ENCODE measurements around the gene HDAC5.
"Not testable (repeated sequence)": the region's sequence is repeated elsewhere in the genome, so short reads cannot be mapped to it uniquely, and the experiment has no call there.

The HDAC5 gene

GRCh38 chr17:44110823-44111633 is 12.4 kb downstream of the HDAC5 start:
- peak; percentile 83 for DNase-seq

DNA sequence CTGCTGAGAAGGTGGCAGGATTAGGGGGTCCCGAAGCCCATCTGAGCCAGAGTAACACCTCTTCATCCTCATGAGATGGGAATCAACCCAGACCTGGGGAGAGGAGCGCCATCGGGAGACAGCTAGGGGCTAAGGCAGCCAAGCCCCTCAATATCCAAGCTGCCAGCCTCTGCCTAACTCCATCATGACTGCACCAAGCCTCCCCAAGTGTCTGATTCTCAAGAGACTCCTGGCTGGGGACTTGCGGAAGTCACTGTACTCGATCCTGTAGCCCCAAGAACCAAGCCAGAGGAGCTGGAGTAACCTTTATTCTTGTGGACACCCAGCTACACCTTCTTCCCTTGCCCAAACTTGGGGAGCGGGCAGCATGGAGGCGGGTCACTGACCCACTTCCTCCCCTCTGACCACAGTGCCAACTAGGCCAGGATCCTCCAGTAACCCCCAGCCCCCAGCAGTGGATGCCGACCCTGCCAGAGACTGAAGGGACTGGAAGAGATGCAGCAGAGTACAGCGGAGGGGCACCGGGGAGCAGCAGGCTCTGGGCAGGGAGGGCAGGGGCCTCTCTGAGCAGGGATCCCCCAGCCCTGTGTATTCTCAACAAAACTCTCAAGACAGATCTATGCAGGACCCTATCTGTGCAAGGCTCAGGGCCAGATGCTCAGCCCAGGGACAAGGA is 13.3 kb downstream of the HDAC5 start:
- no peak for DNase-seq

DNA sequence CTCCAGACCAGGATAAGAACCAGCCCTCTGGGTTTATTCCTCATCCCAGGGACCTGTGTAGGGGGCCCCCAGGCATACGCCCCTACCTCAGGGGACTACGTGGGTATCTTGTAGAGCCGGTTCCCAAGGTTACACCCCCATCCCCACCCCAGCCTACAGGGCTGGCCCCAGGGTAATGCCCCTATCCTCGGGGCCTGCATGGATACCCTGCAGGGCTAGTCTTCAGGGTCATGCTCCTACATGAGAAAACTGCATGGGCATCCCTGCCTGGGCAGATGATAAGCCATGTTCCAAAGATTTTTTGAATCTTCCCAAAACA is 14.2 kb downstream of the HDAC5 start:
- no peak for DNase-seq

DNA sequence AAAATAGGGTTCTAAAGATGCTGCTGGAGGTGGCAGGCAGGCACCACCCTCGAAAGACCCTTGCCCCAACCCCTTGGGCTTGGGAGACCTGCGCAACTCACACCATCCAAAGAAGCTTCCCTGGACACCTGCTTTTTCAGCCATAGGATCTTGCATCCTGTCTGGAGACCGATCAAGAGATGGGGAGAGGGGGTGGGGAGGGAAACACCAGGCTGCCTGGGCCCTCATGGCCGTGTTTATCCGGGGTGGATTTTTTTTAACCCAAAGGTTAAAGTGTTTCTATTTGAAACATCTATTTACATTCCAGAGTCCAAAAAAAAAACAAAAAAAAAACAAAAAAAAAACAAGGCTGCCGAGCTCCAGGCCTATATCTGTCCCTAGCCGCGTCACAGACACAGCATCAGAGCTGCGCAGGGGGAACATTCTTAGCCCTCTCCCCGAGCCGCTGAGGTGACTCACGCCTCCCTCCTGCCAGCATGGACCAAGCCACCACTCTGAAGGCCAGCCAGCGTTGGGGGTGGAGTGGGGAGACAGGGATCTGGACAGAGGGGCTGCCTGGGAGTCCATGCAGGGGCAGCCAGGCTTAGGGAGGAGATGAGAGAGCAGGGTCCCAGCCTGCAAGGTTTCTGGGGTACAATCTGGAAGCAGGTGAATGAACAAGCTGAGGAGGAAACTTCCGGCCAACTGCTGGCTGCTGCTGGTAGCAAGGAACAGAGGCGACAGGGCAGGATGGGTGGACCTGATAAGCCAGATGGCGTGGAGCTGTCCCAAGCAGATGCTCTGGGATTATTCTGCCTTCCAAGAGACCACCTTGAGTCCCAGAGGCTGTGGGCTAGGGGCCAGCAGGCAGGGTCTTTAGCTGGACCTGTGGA is 14.8 kb downstream of the HDAC5 start:
- DNase-seq = no peak

DNA sequence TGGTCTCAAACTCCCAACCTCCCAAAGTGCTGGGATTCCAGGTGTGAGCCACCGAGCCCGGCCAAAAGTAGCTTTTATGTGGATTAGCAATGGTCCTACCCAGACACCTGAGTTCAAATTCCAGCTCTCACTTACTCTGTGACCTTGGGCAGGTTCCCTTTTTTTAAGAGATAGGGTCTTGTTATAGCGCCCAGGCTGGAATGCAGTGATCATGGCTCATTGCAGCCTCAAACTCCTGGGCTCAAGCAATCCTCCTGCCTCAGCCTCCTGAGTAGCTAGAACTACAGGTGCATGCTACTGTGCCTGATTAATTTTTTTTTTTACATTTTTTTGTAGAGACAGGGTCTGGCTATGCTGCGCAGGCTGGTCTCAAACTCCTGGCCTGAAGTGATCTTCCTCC is 16.6 kb downstream of the HDAC5 start:
- DNase-seq = no peak

GRCh38 chr17:44105941-44106340 is 17.5 kb downstream of the HDAC5 start:
- DNase-seq = no peak

- DNase-seq = no peak
Observed at GRCh38 chr17:44105483-44105882, 18.0 kb downstream of the HDAC5 start.

- no peak for DNase-seq
Observed at GRCh38 chr17:44102849-44103622, 20.4 kb downstream of the HDAC5 start.

DNA sequence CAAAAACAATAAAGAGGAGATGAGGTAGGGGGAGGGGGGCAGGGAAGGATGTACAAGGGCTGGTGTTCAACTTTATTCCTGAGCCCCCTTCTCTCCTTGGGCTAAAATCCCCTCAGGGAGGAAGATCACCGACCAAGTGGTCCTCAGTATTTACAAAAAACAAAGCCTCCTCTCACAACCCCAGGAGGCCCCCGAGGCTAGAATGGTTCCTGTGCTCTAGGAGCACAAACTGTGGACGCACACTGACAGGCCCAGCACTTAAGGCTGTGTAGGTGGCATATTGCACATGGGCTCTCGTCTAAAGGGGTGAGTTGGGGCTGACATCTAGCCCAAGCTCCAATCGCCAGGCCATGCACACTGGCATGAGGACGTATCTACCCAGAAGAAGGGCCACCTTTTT is 21.6 kb downstream of the HDAC5 start:
- not testable (repeated sequence) for DNase-seq

GRCh38 chr17:44097110-44097958 is 26.1 kb downstream of the HDAC5 start:
- DNase-seq = no peak

DNA sequence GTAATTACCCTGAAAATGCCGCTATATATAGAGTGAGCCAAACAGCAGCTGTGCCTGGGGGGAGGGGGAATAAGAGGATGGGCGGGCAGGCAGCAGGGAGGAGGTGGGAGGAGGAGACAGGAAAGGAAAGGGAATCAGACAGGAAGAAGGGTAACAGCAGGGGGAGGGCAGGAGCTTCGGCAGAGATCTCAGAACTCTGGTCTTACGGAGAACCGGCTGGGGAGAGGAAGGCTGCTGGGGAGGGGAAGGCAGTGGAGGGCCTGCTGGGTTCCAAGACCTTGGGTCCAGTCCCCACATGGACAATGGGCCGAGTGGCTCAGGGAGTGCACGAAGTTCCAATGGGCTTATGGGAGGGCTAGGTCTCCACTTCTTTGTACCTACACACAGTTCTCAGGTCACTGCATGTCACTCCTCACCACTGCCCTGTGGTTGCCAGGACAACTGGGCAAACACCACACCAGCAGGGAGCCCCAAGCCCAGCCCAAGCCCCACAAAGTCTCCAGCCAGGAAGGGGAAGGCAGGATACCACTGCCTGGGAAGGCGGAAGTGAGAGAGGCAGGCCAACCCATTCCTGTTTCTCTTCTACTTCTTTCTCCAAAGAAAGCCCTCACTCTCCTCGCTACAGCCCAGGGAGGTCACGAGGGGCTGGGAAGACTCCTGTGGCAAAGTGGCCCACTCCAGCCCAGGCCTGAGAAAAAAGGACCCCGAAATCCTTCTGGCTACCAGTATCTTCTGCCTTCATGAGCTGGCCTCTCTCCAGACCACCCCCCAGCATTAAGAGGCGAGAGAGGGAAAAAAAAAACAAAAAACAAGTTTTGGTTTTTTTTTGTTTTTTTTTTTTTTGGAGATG is 27.6 kb downstream of the HDAC5 start:
- peak; percentile 76 for DNase-seq

DNA sequence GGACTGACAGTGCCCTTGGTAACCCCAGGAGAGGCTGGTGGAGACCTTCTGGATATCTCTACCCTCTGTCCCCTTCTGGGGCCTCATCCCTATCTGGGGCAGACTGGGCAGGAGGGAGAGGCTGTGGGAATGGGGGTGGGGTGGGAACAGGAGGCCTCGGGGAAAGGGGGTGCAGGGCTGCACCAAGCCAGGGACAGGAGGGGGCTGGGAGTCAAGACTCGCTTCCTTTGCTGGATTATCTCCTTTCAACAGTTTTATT is 28.1 kb downstream of the HDAC5 start:
- DNase-seq = no peak

GRCh38 chr17:44094701-44095387 is 28.6 kb downstream of the HDAC5 start:
- DNase-seq = peak; percentile 51

DNA sequence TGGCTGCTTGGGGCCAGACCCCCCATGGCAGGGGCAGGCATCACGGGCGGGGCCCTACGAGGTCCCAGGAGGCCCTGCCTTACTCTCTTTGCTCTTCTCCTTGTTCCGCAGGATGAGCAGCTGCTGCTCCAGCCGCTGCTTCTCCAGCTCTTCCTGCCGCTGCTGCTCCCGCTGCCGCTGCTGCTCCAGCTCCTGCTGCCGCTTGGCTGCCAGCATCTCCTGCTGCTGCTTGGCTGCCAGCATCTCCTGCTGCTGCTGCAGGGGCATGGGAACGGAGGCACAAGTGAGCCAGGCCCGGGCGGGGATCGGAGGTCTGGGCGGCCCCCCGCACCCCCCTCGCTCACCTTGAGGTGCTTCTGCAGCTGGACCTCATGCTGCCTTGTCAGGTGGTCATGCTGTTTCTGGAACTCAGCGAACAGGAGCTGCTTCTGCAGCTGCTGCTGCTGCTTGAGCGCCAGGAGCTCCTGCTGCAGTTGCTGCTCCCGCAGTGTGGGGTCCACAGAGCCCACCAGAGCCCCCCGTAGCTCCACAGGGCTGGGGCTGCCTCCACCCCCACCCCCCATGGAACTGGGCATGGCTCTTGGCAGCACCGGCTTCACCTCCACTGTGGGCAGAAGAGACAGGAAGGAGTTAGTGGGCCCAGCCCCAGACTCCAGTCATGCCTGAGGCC is 30.1 kb downstream of the HDAC5 start:
- no peak for DNase-seq

DNA sequence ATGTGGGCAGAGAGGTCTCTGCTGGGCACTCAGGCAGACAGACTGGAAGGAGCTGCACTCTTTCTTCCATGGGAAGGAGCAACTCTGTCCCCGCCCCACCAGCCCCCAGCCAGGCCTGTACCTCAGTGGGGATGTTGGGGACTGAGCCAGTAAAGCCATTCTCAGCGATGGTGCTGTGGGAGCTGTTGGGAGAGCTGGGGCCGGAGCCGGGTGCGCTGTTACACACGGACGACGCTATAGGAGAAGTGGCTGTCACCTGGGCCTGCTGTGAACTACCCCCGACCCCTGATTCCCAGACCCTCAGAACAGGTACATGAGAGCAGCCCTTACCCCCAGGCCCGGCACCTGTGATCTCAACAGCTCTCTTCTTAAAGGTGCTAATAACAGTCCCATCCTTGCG is 31.4 kb downstream of the HDAC5 start:
- no peak for DNase-seq

DNA sequence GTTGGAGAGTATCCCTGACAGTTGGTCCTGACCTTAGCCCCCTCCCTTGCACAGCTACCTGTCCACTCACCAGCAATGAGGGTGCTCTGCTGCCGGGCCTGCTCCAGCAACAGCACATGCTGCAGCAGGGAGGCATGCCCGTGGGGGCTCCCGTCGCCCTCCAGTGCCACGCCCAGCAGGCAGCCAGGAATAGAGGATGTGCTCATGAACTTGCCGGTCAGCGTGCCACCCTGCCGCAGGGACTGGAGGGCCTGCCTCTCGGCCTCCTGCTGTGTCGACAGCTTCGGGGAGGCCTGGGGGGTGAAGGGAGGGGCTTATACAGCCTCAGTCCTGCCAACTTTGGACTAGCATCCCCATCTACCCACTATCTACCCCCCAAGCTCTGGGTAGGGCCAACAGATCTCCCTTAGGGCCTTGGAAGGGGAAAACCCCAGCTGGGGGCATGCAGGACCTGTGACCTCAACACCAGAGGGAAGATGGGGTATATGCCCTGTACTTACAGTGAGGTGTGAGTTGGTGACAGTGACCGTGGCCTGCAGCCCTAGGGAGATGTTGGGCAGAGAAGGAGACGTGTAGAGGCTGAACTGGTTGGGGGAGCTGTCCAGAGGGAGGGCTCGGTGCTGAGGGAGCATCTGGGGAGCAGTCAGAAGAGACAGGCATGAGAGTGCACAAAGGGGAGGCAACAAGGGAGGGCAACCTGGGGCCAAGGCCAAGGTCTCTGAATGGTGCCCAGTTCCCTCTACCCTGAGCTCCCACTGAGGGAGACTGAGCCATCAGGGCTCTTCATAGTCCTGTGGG is 32.0 kb downstream of the HDAC5 start:
- no peak for DNase-seq

DNA sequence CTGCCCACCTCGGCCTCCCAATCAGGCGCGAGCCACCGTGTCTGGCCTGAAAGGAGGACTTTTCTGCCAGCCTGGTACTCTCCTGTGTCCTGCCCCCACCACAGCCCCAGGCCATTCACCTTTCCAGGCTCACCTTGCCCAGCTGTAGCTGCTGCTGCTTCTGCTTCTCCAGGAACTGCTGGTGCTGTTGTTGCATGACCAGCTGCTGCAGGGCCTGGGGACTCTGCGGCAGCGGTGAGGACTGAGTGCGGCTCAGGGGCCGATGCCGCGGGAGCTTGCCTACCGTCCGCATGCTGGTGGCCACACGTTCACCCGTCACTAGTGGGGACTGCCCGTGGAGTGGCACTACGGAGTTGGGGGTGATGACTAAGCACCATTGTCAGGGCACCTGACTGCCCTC is 35.2 kb downstream of the HDAC5 start:
- no peak for DNase-seq

DNA sequence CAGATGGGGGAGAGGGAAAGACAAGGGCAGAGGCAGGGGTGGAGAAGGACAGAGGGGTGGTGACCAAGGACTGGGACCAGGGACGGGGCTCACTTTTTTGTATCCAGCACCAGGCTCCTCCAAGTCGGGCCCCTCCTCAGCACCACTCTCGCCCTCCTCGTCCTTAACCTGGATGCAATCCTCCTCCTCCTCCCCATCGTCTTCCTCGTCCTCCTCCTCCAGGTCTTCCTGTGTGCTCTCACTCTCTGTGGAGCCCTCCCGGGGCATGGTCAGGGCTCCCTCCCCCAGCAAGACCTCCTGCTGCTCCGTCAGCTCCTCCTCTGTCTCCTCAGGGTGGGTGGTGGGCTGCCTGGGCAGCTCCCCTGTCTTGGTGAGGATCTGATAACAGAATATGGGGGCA is 36.1 kb downstream of the HDAC5 start:
- DNase-seq = no peak
